DOHH2 (cell line): ENCODE measurements around the gene TMEM37.

Experiments used
- H3F3A ChIP-seq: fragments of 200-600 bp; sonication (generic), shearing (Covaris generic); 2 replicates; pipeline ENCODE4 v1.6.0; 2016; ENCODE audit warnings: antibody characterized with exemption, mild to moderate bottlenecking; ENCODE audit not compliant: control insufficient read depth, insufficient read depth
- H3K27ac ChIP-seq: fragments of 200-600 bp; sonication (generic); 2 replicates; pipeline ENCODE4 v1.5.1; 2014; ENCODE audit warnings: low read depth, mild to moderate bottlenecking, low read length, moderate library complexity
- H3K27me3 ChIP-seq: fragments of 200-600 bp; sonication (generic); 2 replicates; pipeline ENCODE4 v1.6.1; 2014; ENCODE audit warnings: mild to moderate bottlenecking, low read length, mixed read lengths; ENCODE audit not compliant: control insufficient read depth
- H3K36me3 ChIP-seq: fragments of 200-600 bp; sonication (generic); 2 replicates; pipeline ENCODE4 v1.6.1; 2014; ENCODE audit warnings: mild to moderate bottlenecking, low read length, moderate library complexity, mixed read lengths; ENCODE audit not compliant: control insufficient read depth
- H3K4me1 ChIP-seq: fragments of 200-600 bp; sonication (generic); 2 replicates; pipeline ENCODE4 v1.6.1; 2014; ENCODE audit warnings: mild to moderate bottlenecking, low read length, mixed read lengths; ENCODE audit not compliant: control insufficient read depth
- H3K4me2 ChIP-seq: fragments of 200-600 bp; sonication (generic); 2 replicates; pipeline ENCODE4 v1.6.0; 2014; ENCODE audit warnings: mild to moderate bottlenecking, low read length, moderate library complexity
- H3K4me3 ChIP-seq: fragments of 200-600 bp; sonication (generic); 2 replicates; pipeline ENCODE4 v1.5.1; 2014; ENCODE audit warnings: mild to moderate bottlenecking, low read length, mixed read lengths
- H3K79me2 ChIP-seq: fragments of 200-600 bp; sonication (generic); 2 replicates; pipeline ENCODE4 v1.6.1; 2014; ENCODE audit warnings: mild to moderate bottlenecking, low read length, mixed read lengths; ENCODE audit not compliant: control insufficient read depth
- H3K9me2 ChIP-seq: fragments of 200-600 bp; sonication (generic); replicated peaks from 2 replicates; pipeline ENCODE4 v1.6.1; 2014; ENCODE audit warnings: mild to moderate bottlenecking, low read length, mixed read lengths; ENCODE audit not compliant: control insufficient read depth
- H3K9me3 ChIP-seq: fragments of 200-600 bp; sonication (generic); 2 replicates; pipeline ENCODE4 v1.6.1; 2014; ENCODE audit warnings: antibody characterized with exemption, low read length, mixed read lengths; ENCODE audit not compliant: control insufficient read depth, insufficient read depth
- H4K20me1 ChIP-seq: fragments of 200-600 bp; sonication (generic); 2 replicates; pipeline ENCODE4 v1.6.0; 2014; ENCODE audit warnings: low read depth, mild to moderate bottlenecking, antibody characterized with exemption, low read length, moderate library complexity; ENCODE audit not compliant: control insufficient read depth, insufficient read depth
- EZH2phosphoT487 ChIP-seq: fragments of 200-600 bp; sonication (generic); IDR thresholded peaks from 2 replicates; pipeline ENCODE4 v1.6.1; 2017; ENCODE audit warnings: borderline replicate concordance, mild to moderate bottlenecking, antibody characterized with exemption, low read length, moderate library complexity, mixed read lengths
- TF ChIP-seq, protein P1 (sequence below): fragments of 200-600 bp; sonication (generic); IDR thresholded peaks from one replicate; pipeline ENCODE4 v1.5.1; 2014; ENCODE audit warnings: antibody characterized with exemption, mild to moderate bottlenecking, low read depth, low read length; ENCODE audit not compliant: poor library complexity, severe bottlenecking

The TMEM37 gene

DNA sequence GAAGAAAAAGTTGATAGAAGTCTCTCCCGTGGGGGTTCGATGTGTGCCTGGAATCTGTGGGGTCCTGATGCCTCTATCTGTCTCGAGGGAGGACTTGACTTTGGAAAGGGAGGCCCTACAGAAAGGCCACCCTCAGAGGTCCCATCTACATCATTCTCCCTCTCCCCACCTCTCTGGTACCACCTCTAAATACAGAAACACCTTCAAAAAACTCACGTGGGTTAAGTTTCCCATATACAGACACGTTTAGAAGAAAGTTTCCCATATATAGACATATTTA lies 5.3 kb upstream of the TMEM37 start:
- Histone ChIP-seq H3F3A (no peaks in the 10 kb centered on the region), H3K9me2 (no peaks in the 10 kb centered on the region), H3K79me2 (no peaks in the 10 kb centered on the region), H3K4me2 (no peak overlapping the region), H3K4me1 (peaks cover 9% of the 10 kb centered on the region), H3K27me3 (peaks cover 88% of the 10 kb centered on the region), H3K9me3 (peaks cover 3% of the 10 kb centered on the region; the same call in 1 of the 2 replicates), H3K27ac (no peak overlapping the region), H3K36me3 (no peaks in the 10 kb centered on the region), H4K20me1 (peaks cover 11% of the 10 kb centered on the region; the same call in 1 of the 2 replicates), H3K4me3 (no peak overlapping the region)
- TF ChIP-seq EZH2phosphoT487 = no peak
- TF ChIP-seq, protein P1, sequence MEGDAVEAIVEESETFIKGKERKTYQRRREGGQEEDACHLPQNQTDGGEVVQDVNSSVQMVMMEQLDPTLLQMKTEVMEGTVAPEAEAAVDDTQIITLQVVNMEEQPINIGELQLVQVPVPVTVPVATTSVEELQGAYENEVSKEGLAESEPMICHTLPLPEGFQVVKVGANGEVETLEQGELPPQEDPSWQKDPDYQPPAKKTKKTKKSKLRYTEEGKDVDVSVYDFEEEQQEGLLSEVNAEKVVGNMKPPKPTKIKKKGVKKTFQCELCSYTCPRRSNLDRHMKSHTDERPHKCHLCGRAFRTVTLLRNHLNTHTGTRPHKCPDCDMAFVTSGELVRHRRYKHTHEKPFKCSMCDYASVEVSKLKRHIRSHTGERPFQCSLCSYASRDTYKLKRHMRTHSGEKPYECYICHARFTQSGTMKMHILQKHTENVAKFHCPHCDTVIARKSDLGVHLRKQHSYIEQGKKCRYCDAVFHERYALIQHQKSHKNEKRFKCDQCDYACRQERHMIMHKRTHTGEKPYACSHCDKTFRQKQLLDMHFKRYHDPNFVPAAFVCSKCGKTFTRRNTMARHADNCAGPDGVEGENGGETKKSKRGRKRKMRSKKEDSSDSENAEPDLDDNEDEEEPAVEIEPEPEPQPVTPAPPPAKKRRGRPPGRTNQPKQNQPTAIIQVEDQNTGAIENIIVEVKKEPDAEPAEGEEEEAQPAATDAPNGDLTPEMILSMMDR = no peak

DNA sequence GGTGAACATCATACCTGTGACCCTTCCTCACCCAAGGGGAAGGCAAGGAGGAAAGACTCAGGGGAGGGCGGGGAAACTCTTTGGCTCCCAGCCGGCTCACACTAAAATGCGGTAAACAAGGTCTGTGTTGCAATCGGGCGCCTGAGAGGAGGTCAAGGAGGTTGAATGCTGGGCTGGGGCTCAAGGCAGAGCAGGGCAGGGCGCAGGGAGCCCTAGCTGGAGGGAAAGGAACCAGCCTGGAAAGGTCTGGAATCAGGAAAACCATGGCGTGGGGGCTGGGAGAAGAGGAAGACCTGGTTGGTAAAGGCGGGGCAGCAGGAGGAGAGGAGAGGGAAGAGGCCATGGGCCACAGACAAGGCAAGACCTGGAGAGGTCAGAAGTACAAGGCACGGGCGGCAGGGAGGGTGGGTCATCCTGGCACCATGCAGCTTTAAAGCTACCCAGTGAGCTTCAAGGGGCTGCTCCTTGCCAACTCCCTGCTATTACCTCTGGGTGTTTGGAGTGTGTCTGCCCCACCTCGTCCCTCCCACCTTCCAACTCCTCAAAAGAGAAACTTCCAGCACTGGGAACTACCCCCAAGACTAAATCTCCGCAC lies 4.8 kb upstream of the TMEM37 start:
- H3K4me3 ChIP-seq = no peak overlapping the region
- H3K9me3 ChIP-seq = no peaks in the 10 kb centered on the region; the same call in 1 of the 2 replicates
- H4K20me1 ChIP-seq = peaks cover 12% of the 10 kb centered on the region; the same call in 1 of the 2 replicates
- peaks cover 13% of the 10 kb centered on the region for H3K4me1 ChIP-seq
- H3K36me3 ChIP-seq = no peaks in the 10 kb centered on the region
- no peak overlapping the region for H3K27ac ChIP-seq
- H3K79me2 ChIP-seq = no peaks in the 10 kb centered on the region
- H3K27me3 ChIP-seq = peaks cover 88% of the 10 kb centered on the region
- H3F3A ChIP-seq = no peaks in the 10 kb centered on the region
- no peak for TF ChIP-seq EZH2phosphoT487
- TF ChIP-seq, protein P1 = no peak
- no peak overlapping the region for H3K4me2 ChIP-seq
- H3K9me2 ChIP-seq = no peaks in the 10 kb centered on the region

DNA sequence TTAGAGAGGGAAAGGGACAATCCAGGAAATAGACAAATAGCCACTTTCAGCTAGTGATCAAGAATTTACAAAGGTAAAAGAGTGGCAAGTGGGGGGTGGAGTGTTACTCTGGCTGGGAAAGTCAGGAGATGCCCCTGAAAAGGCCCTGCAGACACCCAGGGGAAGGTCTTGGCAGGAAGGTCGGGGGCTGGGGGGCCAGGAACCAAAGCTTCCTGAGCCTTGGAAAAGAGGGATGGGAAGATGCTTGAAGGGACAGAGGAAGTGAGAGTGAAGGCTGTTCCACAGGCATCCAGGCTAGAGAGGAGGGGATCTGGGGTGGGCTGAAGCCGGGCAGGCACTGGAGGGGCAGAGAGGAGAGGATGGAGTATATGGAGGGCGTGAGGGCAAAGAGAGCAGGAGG lies 3.9 kb upstream of the TMEM37 start:
- Histone ChIP-seq H3K4me3 (no peak overlapping the region), H4K20me1 (peaks cover 12% of the 10 kb centered on the region; the same call in 1 of the 2 replicates), H3K9me3 (no peaks in the 10 kb centered on the region), H3K79me2 (no peaks in the 10 kb centered on the region), H3K4me1 (peaks cover 19% of the 10 kb centered on the region), H3K27ac (no peak overlapping the region), H3K9me2 (no peaks in the 10 kb centered on the region), H3K36me3 (no peaks in the 10 kb centered on the region), H3K4me2 (no peak overlapping the region), H3F3A (no peaks in the 10 kb centered on the region), H3K27me3 (peaks cover 88% of the 10 kb centered on the region)
- no peak for TF ChIP-seq EZH2phosphoT487
- TF ChIP-seq, protein P1 = no peak
